Mucosa of descending colon (tissue), 3 donors: Measurements from ENCODE around the gene SIGLEC12. TPM values are rescaled to one million over a fixed set of nuclear protein-coding genes. Genes with fewer than 3 reads are reported as not detected.

Experiments
- ATAC-seq: fragments of 200-7000 bp; cut with Tn5 transposase; one replicate; pipeline ENCODE4 v1.9.1; 2020; ENCODE audit warnings: mild to moderate bottlenecking, moderate library complexity
- DNase-seq, 3 donors: peaks; one replicate each; pipeline ENCODE4 v3.0.0-alpha.2; 2020
- H3K36me3 ChIP-seq: fragments of 200-600 bp; one replicate; pipeline ENCODE4 v1.8.0; 2021; ENCODE audit warnings: low read depth, mild to moderate bottlenecking
- H3K4me1 ChIP-seq: fragments of 200-600 bp; one replicate; pipeline ENCODE4 v1.8.0; 2021; ENCODE audit warnings: low read depth, mild to moderate bottlenecking
- H3K4me3 ChIP-seq: fragments of 200-600 bp; one replicate; pipeline ENCODE4 v1.8.0; 2021; ENCODE audit warnings: mild to moderate bottlenecking
- H3K9me3 ChIP-seq: fragments of 200-600 bp; one replicate; pipeline ENCODE4 v1.8.0; 2021; ENCODE audit warnings: mild to moderate bottlenecking
- intact Hi-C, 2 donors: fragments of 100-400 bp; cut with DNase I in 1 of 2; cut with micrococcal nuclease in 1 of 2; formaldehyde crosslinking; loops; one replicate each; pipeline versions ENCODE4 v1.11.0 to v1.11.1; 2022; cut with DNase I, micrococcal nuclease
- total RNA-seq, 3 donors: library from RNA; stranded (reverse); fragmentation: NEBNext Ultra II Directional in 2 of 3; extraction: Animal tissue kit (Norgen Biotek cat#: 25700) in 2 of 3; gene quantifications; one replicate each; pipeline versions ENCODE4 v1.2.1 to v1.2.4, GENCODE V29; 2021 to 2023
- TF ChIP-seq, protein P1 (sequence below): fragments of 200-600 bp; IDR thresholded peaks from one replicate; pipeline ENCODE4 v1.8.0; 2022; ENCODE audit warnings: antibody characterized with exemption, mild to moderate bottlenecking
- donor health status: DM: no; HTN: no; CAD: no; lungs with moderate emphysema.
- donor health status: DM: no; HTN: no; CAD: no.
- donor health status: DM: no; HTN: yes; CAD: no.

The SIGLEC12 gene
- total RNA-seq, 3 donors from 2014 or later, result 0.22 to 1.5 TPM; not detected in 1

DNA sequence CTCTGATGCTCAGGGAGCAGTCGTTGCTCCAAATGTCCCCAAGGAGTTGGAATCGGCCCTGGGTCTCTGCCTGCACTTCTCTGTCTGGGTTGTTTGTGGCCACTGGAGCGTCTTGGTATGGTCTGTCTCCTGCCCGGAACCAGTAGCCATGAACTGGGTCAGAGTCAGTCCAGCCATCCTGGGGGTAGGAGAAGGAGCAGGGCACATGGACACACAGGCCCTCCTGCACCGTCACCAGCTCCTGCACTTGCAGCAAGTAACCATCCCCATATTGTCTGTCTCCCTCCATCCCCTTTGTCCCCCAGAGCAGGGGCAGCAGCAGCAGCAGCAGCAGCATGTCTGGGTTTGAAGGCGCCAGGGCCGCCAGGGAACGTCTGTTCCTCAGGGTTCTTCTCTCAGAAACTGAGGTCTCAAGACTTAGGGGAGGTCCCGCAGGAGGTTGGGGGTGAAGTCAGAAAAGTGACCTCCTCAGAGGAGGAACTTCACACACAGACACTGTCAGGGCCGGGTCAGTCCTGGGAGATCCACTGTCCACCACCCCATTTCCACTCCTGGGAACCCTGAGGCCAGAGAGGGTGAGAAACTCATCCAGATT is 43.5 kb downstream of the SIGLEC12 start, which contains the start of gene SIGLEC8:
Gene SIGLEC8, minus strand, starts transcription at position 404 of the 595 bp plus-strand sequence. Its CDS starts 67 bp downstream, at position 337.
- Histone ChIP-seq H3K4me3 (no peak within 1 kb of the TSS), H3K9me3 (no peaks in the 10 kb centered on the region), H3K4me1 (no peaks in the 10 kb centered on the region), H3K36me3 (no peaks in the 10 kb centered on the region)
- TF ChIP-seq, protein P1, sequence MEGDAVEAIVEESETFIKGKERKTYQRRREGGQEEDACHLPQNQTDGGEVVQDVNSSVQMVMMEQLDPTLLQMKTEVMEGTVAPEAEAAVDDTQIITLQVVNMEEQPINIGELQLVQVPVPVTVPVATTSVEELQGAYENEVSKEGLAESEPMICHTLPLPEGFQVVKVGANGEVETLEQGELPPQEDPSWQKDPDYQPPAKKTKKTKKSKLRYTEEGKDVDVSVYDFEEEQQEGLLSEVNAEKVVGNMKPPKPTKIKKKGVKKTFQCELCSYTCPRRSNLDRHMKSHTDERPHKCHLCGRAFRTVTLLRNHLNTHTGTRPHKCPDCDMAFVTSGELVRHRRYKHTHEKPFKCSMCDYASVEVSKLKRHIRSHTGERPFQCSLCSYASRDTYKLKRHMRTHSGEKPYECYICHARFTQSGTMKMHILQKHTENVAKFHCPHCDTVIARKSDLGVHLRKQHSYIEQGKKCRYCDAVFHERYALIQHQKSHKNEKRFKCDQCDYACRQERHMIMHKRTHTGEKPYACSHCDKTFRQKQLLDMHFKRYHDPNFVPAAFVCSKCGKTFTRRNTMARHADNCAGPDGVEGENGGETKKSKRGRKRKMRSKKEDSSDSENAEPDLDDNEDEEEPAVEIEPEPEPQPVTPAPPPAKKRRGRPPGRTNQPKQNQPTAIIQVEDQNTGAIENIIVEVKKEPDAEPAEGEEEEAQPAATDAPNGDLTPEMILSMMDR, result no peak
- no peak for ATAC-seq
- no peak for DNase-seq
- intact Hi-C loops, result no loop called here

DNA sequence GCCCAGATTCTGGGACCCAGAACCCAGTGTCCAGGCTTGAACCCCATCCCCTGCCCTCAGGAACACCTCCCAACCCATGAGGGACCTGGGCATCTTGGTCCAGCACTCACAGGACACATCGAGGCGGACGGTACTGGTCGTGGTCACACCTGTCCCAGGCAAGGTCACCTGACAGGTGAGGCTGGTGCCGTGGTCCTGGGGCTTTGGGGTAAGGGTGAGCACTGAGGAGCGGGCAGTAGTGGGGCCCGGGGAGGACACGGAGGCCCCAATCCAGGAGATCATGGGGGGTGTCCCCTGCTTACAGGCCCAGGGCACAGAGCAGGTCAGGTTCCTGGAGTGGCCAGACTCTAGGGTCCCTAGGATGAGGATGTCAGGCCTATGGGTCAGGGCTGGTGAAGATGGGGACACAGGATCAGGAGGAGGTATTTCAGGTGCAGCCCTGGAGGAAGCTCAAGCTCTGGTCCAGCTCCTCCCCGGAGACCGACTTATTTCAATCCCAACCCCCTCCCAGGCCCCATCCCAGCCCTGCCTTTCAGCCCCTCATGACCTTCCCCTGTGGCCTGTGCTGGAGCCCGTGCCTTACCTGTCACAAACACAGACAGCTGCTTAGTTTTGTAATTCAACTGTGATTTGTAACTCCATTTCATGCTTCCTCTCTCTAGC is 44.1 kb downstream of the SIGLEC12 start:
- Histone ChIP-seq H3K9me3 (no peaks in the 10 kb centered on the region), H3K4me1 (no peaks in the 10 kb centered on the region), H3K4me3 (no peak overlapping the region), H3K36me3 (no peaks in the 10 kb centered on the region)
- DNase-seq (no peak), ATAC-seq (no peak)
- TF ChIP-seq, protein P1, result no peak
- intact Hi-C loops, result no loop called here

DNA sequence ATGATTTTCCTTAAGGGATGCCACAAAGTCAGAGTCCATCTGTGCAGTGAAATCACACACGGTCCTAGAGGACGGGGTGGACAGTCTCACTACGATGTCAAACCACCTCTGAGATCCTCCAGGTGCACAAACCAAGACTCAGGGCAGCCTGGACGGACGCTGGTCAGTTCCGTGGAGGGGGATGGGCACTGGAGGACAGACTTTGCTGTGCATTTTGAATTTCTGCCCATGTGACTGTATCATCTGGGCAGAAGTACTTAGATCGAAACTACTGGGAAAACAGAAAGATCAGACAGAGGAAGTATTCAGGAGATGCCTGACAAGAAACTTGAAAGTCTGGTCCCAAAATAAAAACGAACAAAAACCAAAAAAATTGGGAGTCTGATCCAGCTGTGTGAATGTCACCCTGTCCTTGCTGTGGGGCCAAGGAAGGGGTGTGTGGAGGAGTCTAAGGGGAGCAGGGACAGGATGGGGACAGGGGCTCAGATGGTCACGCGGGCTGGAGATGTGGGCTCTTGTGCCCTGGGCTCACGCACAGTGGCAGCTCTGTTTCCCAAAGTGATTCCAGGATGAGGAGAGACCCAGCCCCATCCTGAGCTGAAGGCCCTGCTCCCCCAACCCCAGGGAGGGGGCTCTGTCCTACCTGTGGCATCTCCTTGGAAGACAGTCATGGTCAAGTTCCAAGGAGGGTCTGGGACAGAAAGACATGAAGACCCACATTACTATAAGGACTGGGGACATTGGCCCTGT is 44.9 kb downstream of the SIGLEC12 start:
- intact Hi-C loops, result no loop called here
- DNase-seq (no peak), ATAC-seq (no peak)
- no peak overlapping the region for H3K4me3 ChIP-seq
- H3K9me3 ChIP-seq, result no peaks in the 10 kb centered on the region
- H3K36me3 ChIP-seq, result no peaks in the 10 kb centered on the region
- TF ChIP-seq, protein P1, result no peak
- H3K4me1 ChIP-seq, result no peaks in the 10 kb centered on the region

DNA sequence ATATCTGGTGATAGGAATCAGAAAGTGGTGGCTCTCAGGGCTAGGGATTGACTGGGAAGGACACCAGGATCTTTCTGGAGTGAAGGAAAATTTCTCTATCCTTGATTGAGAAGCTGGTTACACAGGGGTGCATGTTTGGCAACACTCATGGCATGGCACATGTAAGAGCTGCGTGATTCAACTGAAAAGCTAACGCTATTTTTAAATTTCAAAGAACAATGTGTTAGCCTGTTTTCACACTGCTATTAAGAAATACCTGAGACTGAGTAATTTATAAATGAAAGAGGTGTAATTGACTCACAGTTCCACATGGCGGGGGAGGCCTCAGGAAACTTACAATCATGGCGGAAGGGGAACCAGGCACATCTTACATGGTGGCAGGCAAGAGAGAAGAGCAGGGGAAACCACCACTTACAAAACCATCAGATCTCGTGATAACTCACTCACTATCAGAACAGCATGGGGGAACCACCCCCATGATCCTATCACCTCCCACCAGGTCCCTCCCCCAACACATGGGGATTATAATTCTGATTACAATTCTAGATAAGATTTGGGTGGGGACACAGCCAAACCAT is 50.8 kb downstream of the SIGLEC12 start:
- DNase-seq, result no peak
- Histone ChIP-seq H3K4me3 (no peak overlapping the region), H3K36me3 (no peaks in the 10 kb centered on the region), H3K9me3 (no peaks in the 10 kb centered on the region), H3K4me1 (no peaks in the 10 kb centered on the region)
- intact Hi-C loops, result no loop called here
- ATAC-seq, result no peak
- TF ChIP-seq, protein P1, result no peak

DNA sequence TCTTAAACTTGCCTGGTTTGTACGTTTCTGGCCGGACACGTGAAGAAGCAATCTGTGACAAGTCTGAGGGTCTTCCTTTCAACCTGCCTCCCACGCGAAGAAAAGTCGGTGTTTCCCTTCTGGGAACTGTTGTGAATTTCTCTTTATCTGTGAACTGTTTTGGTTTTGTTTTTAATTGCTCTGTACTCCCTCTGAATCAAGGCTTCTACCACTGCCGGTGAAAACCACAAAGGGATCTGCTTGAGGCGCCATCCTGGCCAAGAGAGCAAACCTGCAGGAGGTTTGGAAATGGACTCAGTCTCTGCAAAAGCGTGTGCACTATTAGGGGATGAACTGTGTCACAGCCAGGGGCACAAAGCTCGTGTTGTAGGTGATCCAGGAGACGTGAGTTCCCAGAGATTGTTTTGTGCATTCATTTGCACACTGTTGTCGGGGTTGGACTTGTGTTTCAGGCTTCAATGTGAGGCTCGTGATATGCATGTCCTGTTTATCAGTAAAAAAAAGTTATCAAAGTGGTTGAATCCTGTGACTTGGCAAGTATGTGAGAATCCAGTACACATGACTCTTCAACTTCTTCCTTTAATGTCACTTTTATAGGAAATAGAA is 53.1 kb downstream of the SIGLEC12 start:
- no peaks in the 10 kb centered on the region for H3K4me1 ChIP-seq
- DNase-seq (no peak), ATAC-seq (no peak)
- TF ChIP-seq, protein P1, result no peak
- H3K9me3 ChIP-seq, result no peaks in the 10 kb centered on the region
- H3K36me3 ChIP-seq, result no peaks in the 10 kb centered on the region
- intact Hi-C loops, result no loop called here
- H3K4me3 ChIP-seq, result no peak overlapping the region
